Measurements from ENCODE around the gene COL4A4.

- TF ChIP-seq POLR2A (IDR thresholded peaks at IDR 0.05; ENCODE audit: low read depth, low read length) (no peak), CTCF (IDR thresholded peaks at IDR 0.05; ENCODE audit: extremely low read depth in 1 of 2, insufficient read depth in 1 of 2, low read depth in 1 of 2, low read length in 2 of 2) (no peak), JUN (IDR thresholded peaks at IDR 0.05; ENCODE audit: borderline replicate concordance, insufficient read depth, insufficient read length, low read depth) (no peak)
Measured at GRCh38 chr2:227031379-227031778, 132.6 kb downstream of the COL4A4 start.
